NT2/D1 (cell line): ENCODE results near the gene SUPT20H.

ENCODE experiments used
- SUZ12 ChIP-seq: IDR thresholded peaks from 2 replicates; pipeline ENCODE4 v1.6.1; 2011; ENCODE audit not compliant: insufficient read length, insufficient read depth; ENCODE audit errors: extremely low read depth
- YY1 ChIP-seq: IDR thresholded peaks from 2 replicates; pipeline ENCODE4 v1.6.1; 2011; ENCODE audit not compliant: insufficient read length, insufficient read depth
- ZNF274 ChIP-seq: IDR thresholded peaks from 2 replicates; pipeline ENCODE4 v1.6.1; 2011; ENCODE audit warnings: mild to moderate bottlenecking, low read depth, low read length

- TF ChIP-seq ZNF274 = no peak
- TF ChIP-seq SUZ12 = no peak
- no peak for TF ChIP-seq YY1
These were observed 41.2 kb upstream of the SUPT20H start for GRCh38 chr13:37100731-37101130.
